Gastroesophageal sphincter (tissue), 4 donors: ENCODE data around the gene TELO2. TPM values are rescaled to one million over a fixed set of nuclear protein-coding genes. Genes with fewer than 3 reads are reported as not detected.

Experiments used
- ATAC-seq: fragments of 150-250 bp; one replicate; pipeline ENCODE4 v1.9.1; 2016; ENCODE audit warnings: mild to moderate bottlenecking, moderate library complexity
- H3K27ac ChIP-seq, 4 donors: fragments of 200-600 bp; sonication (generic) in 3 of 4; 1 replicate in 3 of 4; 2 replicates in 1 of 4; pipeline ENCODE4 v1.5.1; 2016 to 2019
- H3K27me3 ChIP-seq: fragments of 200-600 bp; sonication (generic); one replicate; pipeline ENCODE4 v1.5.1; 2019
- H3K36me3 ChIP-seq, 2 donors: fragments of 200-600 bp; sonication (generic); one replicate each; pipeline ENCODE4 v1.5.1; 2019; ENCODE audit warnings: control low read depth in 1 of 2
- H3K4me1 ChIP-seq, 3 donors: fragments of 200-600 bp; sonication (generic); 1 replicate in 2 of 3; 2 replicates in 1 of 3; pipeline ENCODE4 v1.5.1; 2016 to 2019; ENCODE audit warnings: control low read depth in 2 of 3
- H3K4me3 ChIP-seq, 2 donors: fragments of 200-600 bp; sonication (generic); one replicate each; pipeline ENCODE4 v1.5.1; 2019; ENCODE audit warnings: mild to moderate bottlenecking in 1 of 2, moderate library complexity in 1 of 2
- H3K9me3 ChIP-seq, 3 donors: fragments of 200-600 bp; sonication (generic); one replicate each; pipeline ENCODE4 v1.5.1; 2017 to 2019; ENCODE audit warnings: control low read depth in 2 of 3
- EP300 ChIP-seq: sonication (generic); formaldehyde crosslinking; IDR thresholded peaks from one replicate; pipeline ENCODE4 v1.6.1; 2017; ENCODE audit warnings: antibody characterized with exemption, mild to moderate bottlenecking
- POLR2A ChIP-seq, 2 donors: fragments of 450-650 bp; IDR thresholded peaks; one replicate each; pipeline ENCODE4 v1.6.1; 2017; ENCODE audit warnings: antibody characterized with exemption in 2 of 2, mild to moderate bottlenecking in 2 of 2, moderate library complexity in 1 of 2
- POLR2AphosphoS5 ChIP-seq: sonication (generic); formaldehyde crosslinking; IDR thresholded peaks from one replicate; pipeline ENCODE4 v1.6.1; 2017; ENCODE audit warnings: antibody characterized with exemption
- whole genome bisulfite sequencing, 2 donors: methylation state at CpG; one replicate each; pipeline ENCODE4 v1.1.5; 2018; ENCODE audit warnings: low coverage in 1 of 2; 5-methylcytosine and 5-hydroxymethylcytosine counted together
- total RNA-seq, 4 donors: library from RNA; depleted of rRNA; stranded (reverse); fragments of >200 nt; gene quantifications; one replicate each; pipeline ENCODE4 v1.1.0, GENCODE V29; 2016
- TF ChIP-seq, protein P1 (sequence below), 4 experiments: fragments of 200-600 bp in 2 of 4; fragments of 450-650 bp in 2 of 4; sonication (generic) in 1 of 4; IDR thresholded peaks; one replicate each; pipeline ENCODE4 v1.5.1; 2017 to 2019; ENCODE audit warnings: antibody characterized with exemption in 4 of 4, mild to moderate bottlenecking in 2 of 4, moderate library complexity in 2 of 4

Gene TELO2
- total RNA-seq, 4 donors from 2014 or later, result 10.9 to 33.9 (median 20.8) TPM

DNA sequence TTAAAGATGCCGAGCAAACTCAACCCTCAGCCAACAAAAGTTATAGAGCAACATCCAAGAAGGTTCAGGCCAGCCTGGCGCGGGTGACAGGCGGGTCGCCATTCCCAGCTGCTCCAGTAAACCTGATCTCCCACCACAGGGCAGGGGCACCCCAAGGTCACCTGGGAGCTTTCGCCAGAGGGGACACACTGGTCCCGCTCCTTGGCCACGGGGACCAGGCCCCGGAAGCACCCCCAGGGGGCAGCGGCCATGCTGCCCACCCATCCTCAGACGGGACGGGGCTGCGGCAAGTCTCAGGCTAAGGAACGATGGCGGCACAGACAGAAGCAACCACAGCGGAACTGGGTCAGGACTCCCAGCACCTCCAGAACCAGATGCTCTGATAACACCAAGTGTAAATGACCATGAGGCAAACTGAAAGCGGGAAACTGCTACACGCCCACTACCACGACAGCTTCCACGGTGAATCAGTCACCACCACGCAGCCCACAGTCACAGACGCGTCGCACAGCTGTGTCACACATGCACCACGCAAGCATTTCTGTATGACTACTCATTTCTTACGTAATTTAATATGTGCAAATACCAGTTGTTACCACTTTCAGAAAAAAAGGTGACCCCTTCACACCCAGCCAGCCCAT, 34.7 kb upstream of the TELO2 start:
- Histone ChIP-seq H3K4me1 (no peaks in the 10 kb centered on the region), H3K27ac (no peak overlapping the region), H3K27me3 (no peaks in the 10 kb centered on the region), H3K9me3 (no peaks in the 10 kb centered on the region), H3K4me3 (no peak overlapping the region), H3K36me3 (peaks cover 0 to 90% of the 10 kb centered on the region in 2 donors)
- TF ChIP-seq, protein P1, sequence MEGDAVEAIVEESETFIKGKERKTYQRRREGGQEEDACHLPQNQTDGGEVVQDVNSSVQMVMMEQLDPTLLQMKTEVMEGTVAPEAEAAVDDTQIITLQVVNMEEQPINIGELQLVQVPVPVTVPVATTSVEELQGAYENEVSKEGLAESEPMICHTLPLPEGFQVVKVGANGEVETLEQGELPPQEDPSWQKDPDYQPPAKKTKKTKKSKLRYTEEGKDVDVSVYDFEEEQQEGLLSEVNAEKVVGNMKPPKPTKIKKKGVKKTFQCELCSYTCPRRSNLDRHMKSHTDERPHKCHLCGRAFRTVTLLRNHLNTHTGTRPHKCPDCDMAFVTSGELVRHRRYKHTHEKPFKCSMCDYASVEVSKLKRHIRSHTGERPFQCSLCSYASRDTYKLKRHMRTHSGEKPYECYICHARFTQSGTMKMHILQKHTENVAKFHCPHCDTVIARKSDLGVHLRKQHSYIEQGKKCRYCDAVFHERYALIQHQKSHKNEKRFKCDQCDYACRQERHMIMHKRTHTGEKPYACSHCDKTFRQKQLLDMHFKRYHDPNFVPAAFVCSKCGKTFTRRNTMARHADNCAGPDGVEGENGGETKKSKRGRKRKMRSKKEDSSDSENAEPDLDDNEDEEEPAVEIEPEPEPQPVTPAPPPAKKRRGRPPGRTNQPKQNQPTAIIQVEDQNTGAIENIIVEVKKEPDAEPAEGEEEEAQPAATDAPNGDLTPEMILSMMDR (IDR thresholded peaks at IDR 0.05), result no peak
- TF ChIP-seq EP300 (no peak), POLR2A (IDR thresholded peaks at IDR 0.05) (no peak), POLR2AphosphoS5 (no peak)
- 94% methylated on average over 10 of the region's 26 CpGs; no CpG with 5 or more reads in 1 of the 2 donors for WGBS, 2 donors
- no peak for ATAC-seq

DNA sequence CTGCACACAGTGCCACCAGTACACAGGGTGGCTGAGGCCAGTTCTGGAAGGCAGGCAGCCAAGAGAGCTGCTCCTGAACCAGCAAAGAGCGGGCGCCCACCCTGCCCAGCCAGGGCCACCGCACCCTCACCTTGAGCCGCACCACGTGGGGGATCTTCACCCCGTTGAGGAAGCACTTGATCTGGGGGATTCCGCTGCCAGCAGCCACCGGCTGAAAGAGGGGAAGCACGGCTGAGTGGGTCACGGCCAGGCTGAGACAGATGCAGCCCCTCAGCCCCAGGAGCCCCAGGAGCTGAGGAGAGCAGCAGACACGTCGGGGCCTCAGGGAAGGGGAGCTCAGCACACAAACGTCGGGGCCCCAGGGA, 34.2 kb upstream of the TELO2 start:
- no peak overlapping the region for H3K4me3 ChIP-seq
- 60% methylated on average over 2 of the region's 14 CpGs; no CpG with 5 or more reads in 1 of the 2 donors for WGBS, 2 donors
- H3K27me3 ChIP-seq, result no peaks in the 10 kb centered on the region
- H3K27ac ChIP-seq, result no peak overlapping the region
- H3K36me3 ChIP-seq, result peaks cover 0 to 90% of the 10 kb centered on the region in 2 donors
- ATAC-seq, result no peak
- TF ChIP-seq EP300 (no peak), POLR2AphosphoS5 (no peak), POLR2A (IDR thresholded peaks at IDR 0.05) (no peak)
- TF ChIP-seq, protein P1 (IDR thresholded peaks at IDR 0.05), result no peak
- H3K9me3 ChIP-seq, result no peaks in the 10 kb centered on the region
- no peaks in the 10 kb centered on the region for H3K4me1 ChIP-seq

DNA sequence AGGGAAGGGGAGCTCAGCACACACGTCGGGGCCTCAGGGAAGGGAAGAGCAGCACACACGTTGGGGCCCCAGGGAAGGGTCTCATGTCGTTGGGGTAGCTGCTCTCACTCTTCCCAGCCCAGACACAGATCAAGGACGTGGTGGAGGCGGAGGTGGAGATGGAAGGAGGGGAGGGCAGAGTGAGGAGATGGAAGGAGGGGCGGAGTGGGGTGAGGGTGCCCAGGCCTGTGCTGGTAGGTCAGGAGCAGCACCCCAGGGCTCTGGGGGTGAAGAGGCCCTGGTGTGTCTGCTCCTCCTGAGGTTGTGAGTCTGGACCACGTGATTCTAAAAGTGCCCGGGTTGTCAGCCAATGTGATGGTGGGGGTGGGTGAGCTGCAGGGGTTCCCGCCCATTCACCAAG, 33.2 kb upstream of the TELO2 start:
- Histone ChIP-seq H3K9me3 (no peaks in the 10 kb centered on the region), H3K36me3 (peaks cover 0 to 90% of the 10 kb centered on the region in 2 donors), H3K4me1 (no peaks in the 10 kb centered on the region), H3K27me3 (no peaks in the 10 kb centered on the region), H3K4me3 (no peak overlapping the region), H3K27ac (no peak overlapping the region)
- no peak for TF ChIP-seq EP300
- no peak for TF ChIP-seq POLR2AphosphoS5
- TF ChIP-seq, protein P1 (IDR thresholded peaks at IDR 0.05), result no peak
- TF ChIP-seq POLR2A (IDR thresholded peaks at IDR 0.05), result no peak
- ATAC-seq, result no peak
- WGBS, 2 donors, result 87 to 100% methylated on average over 4 to 5 of the region's 10 CpGs

DNA sequence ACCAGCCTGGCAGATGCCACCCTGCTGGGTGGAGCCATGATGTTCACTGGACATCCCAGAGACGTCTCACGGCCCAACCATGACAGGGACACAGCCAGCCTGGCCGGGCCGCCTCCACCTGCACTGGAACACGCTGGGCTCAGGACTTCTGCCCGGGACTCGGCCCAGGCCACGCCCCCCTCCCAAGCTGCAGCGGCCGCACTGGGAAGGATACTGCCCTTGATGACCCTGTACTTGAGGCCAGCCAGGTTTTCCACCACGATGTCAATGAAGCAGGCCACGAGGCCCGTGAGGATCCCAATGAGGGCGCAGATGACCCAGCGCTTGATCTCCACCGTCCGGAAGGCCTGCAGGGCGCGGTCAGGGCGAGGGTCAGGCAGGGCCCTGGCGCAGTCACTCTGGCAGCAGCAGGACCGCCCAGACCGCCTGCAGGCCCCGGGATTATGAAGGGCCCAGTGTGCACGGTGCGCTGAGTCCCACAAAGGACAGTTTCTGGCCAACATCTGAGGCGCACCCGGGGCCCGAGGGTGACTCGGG, 32.5 kb upstream of the TELO2 start:
- TF ChIP-seq POLR2AphosphoS5, result no peak
- TF ChIP-seq EP300, result no peak
- TF ChIP-seq POLR2A (IDR thresholded peaks at IDR 0.05), result no peak

DNA sequence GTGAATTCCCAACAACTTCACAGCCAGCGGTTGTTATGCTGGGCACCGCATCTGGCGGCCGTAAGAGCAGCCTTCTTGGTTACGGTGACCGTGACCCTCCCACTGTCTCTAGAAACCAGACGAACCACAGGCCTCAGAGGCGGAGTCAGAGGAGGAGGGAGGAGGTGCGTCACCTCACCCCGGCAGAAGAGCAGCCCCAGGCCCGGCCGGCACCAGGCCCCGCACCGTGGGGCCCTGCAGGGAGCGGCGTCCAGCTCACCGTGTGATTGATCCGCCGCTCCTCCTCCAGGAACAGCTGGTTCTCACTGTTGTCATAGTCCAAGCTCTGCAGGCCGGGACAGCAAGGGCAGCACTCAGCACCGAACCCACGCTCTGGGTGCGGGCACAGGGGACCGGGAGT, 32.0 kb upstream of the TELO2 start:
- H3K4me1 ChIP-seq, result no peaks in the 10 kb centered on the region
- 40% methylated on average over 1 of the region's 24 CpGs; no CpG with 5 or more reads in 1 of the 2 donors for WGBS, 2 donors
- H3K27me3 ChIP-seq, result no peaks in the 10 kb centered on the region
- TF ChIP-seq, protein P1 (IDR thresholded peaks at IDR 0.05), result no peak
- no peak for TF ChIP-seq POLR2A (IDR thresholded peaks at IDR 0.05)
- TF ChIP-seq POLR2AphosphoS5, result no peak
- no peak for TF ChIP-seq EP300
- H3K9me3 ChIP-seq, result no peaks in the 10 kb centered on the region
- H3K36me3 ChIP-seq, result peaks cover 0 to 90% of the 10 kb centered on the region in 2 donors
- no peak for ATAC-seq
- H3K4me3 ChIP-seq, result no peak overlapping the region
- H3K27ac ChIP-seq, result no peak overlapping the region

More for the DNA sequence above, 32.5 kb upstream of the TELO2 start:
- H3K9me3 ChIP-seq, result no peaks in the 10 kb centered on the region
- WGBS, 2 donors, result 62 to 80% methylated on average over 2 of the region's 30 CpGs
- ATAC-seq, result no peak
- no peaks in the 10 kb centered on the region for H3K27me3 ChIP-seq
- H3K4me1 ChIP-seq, result no peaks in the 10 kb centered on the region
- no peak overlapping the region for H3K27ac ChIP-seq
- no peak overlapping the region for H3K4me3 ChIP-seq
- H3K36me3 ChIP-seq, result peaks cover 0 to 90% of the 10 kb centered on the region in 2 donors
